WI38 (cell line): ENCODE results near the gene FAM110D.

Experiments
- H3K4me3 ChIP-seq: 2 replicates; pipeline ENCODE4 v1.5.1; 2011; ENCODE audit warnings: low read depth, mild to moderate bottlenecking, control low read depth, low read length
- TF ChIP-seq, protein P1 (sequence below): IDR thresholded peaks from 2 replicates; pipeline ENCODE4 v1.5.1; 2012; ENCODE audit warnings: low read depth, mild to moderate bottlenecking, control low read depth, low read length

FAM110D gene

DNA sequence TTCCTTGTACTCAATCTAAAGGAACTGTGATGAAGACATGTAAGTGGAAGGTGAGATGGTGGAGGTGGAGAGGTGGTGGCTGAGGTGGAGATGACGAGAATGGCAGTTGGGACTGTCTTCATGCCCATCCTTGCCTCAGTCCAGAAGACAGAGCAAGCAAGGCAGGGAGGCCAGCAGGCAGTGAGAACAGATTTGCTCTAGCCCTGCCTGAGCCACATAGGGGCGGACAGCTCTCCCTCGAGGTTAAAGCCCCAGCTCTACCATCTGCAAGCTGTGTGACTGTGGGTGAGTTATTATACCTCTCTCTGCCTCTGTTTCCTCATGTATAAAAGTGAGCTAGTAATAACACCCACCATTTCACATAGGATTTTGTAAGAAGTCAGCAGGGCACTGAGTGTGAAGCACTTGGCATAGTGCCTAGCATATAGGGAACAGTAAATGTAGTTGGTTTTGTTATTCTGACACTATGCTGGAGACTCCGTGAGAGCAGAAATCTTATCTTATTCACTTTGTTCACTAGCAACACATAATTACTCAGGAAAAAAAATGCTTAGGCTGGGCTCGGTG is 4.8 kb upstream of the FAM110D start:
- H3K4me3 ChIP-seq: no peak overlapping the region
- TF ChIP-seq, protein P1, sequence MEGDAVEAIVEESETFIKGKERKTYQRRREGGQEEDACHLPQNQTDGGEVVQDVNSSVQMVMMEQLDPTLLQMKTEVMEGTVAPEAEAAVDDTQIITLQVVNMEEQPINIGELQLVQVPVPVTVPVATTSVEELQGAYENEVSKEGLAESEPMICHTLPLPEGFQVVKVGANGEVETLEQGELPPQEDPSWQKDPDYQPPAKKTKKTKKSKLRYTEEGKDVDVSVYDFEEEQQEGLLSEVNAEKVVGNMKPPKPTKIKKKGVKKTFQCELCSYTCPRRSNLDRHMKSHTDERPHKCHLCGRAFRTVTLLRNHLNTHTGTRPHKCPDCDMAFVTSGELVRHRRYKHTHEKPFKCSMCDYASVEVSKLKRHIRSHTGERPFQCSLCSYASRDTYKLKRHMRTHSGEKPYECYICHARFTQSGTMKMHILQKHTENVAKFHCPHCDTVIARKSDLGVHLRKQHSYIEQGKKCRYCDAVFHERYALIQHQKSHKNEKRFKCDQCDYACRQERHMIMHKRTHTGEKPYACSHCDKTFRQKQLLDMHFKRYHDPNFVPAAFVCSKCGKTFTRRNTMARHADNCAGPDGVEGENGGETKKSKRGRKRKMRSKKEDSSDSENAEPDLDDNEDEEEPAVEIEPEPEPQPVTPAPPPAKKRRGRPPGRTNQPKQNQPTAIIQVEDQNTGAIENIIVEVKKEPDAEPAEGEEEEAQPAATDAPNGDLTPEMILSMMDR: no peak

DNA sequence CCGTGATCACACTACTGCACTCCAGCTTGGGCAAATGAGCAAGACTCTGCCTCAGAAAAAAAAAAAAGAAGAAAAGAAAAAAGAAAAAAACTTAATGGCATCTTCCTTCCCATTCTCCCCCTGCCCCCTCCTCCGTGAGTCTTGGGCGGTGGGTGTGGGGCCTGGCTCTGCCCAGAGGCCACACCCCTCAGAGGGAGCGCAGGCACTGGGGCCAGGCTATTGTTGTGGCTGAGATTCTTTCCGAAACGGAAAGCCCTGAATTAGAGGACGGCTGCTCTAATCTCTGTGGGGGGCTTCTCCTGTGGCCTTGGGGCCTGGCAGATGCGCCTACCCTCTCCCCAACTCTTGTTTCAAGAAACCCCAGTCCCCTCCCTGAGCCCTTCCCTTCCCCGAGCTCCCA is 4.1 kb upstream of the FAM110D start:
- TF ChIP-seq, protein P1: no peak
- H3K4me3 ChIP-seq: no peak overlapping the region

DNA sequence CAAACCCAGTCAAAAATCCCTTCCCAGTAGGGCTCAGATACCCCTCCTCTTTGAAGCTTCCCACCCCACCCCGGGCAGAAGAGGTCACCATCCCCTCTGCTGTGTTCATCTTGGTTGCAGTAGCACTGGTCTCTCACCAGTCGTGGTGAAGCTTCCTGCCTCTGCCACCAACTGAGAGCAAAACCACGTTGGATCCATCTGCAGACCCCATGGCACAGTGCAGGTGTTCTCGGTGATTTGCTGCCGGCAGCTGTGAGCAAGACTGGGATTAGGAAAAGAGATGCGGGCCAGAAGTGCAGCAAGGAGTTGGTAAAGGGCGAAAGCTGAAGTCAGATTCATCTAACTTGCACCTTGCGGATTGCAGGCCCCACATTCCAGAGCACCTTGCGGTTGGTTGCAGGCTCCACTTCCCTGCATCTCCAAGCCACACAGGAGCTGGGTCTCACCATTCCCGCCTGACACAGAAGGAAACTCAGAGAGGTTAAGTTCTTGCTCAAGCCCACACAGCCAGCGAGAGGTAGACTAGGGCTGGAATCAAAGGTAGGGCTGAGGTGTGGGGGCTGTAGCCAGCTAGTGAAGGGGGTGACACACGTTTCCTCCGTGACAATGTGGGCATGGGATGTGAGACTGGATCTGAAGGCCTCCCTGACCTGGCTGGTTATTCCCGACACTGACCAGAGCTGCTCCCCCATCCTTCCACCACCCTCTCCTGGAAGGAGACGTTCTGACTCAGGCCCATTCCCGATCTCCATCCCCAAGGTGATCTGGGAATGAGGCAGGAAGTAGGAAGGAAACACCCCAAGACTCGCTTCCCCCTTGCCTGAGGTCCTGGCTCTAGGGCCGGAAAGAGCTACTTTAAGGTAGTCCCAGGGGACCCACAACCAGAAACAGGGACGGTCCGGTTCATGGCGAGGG is 3.3 kb upstream of the FAM110D start:
- TF ChIP-seq, protein P1: no peak
- H3K4me3 ChIP-seq: no peak overlapping the region

DNA sequence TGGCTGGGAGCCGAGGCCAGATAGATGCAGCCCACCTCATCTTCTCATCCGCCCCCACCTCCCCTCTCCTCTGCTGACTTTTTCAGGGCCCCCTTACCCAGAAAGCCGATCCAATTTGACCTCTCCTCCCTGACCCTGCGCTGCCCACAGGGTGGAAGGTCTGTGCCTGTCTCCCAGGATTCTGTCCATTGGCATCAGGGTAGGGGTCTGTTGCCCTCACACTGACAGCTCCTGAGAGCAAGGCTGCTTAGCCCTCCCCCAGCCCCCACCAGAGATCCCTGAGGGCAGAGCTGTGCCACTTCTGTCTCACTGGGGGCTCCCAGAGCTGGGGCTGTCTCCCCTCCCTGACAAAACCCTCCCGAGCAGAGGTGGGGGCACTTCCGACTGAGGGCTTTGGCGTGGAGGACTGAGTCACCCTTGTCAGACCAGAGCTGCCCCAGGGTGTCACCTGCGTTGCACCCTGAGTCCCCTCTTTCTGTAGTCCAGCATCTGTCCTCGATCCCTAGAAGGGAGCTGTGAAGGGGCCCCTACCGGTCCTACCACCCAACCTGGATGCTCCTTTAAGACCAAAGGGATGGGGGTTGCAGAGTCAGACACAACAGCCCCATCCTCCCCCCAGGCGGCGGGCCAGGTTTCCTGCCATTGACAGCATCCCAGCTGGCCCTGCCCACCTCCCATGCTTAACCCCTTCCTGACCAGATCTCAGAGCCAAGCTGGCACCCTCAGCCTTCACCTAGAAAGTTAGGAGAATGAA is 2.4 kb upstream of the FAM110D start:
- TF ChIP-seq, protein P1: no peak
- no peak overlapping the region for H3K4me3 ChIP-seq

DNA sequence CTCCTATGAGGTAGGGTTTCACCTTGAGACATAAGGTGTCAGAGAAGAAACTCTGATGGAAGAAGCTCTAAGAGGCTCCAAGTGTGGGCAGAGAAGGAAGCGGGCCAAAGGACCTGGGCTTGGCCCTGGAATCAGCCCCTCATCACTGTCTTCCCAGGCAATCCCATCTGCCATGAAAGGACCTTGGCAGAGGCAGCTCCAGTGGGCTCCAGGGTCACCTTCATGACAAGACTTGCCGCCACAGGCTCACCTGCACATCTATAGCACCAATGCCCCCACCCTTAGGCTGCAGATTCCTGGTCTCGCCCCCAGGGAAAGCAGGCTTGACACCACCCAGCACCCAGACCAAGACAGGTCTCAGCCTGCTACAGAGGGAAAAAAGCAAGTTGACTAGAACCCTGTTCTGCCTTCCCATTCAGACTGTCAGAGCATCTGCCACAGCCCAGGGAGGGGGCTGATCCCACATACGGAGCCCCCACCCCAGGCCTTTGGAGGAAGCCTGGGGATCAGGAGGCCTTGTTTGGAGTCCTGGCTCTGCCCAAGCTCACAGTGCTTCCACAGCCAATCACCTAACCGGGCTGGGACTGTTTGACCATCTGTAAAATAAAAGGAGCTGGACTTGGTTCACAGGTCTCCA is 490 bp upstream of the FAM110D start:
- TF ChIP-seq, protein P1: no peak
- H3K4me3 ChIP-seq: no peak overlapping the region

DNA sequence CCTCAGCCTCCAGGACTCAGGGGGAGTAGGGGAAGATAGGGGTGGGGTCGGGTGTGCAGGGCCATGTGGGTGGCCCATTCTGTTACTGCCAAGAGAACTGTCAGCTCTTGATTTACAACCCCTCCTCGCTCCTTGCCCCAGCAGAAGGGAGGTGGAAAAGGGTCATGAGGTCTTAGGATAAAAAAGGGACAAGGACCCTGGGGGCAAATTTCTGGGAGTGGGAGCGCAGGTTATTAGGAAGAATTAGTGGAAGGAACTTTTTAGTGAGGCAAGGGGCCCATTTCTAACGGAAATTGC is 812 bp downstream of the FAM110D start:
- TF ChIP-seq, protein P1: no peak
- no peak overlapping the region for H3K4me3 ChIP-seq
